IPS-NIHi7 (cell line): ENCODE measurements around the gene NR1I2.

Experiments
- DNase-seq: peaks from one replicate; pipeline ENCODE4 v3.0.0; 2012; ENCODE audit warnings: mixed read lengths; ENCODE audit errors: extremely low spot score

Gene NR1I2

DNA sequence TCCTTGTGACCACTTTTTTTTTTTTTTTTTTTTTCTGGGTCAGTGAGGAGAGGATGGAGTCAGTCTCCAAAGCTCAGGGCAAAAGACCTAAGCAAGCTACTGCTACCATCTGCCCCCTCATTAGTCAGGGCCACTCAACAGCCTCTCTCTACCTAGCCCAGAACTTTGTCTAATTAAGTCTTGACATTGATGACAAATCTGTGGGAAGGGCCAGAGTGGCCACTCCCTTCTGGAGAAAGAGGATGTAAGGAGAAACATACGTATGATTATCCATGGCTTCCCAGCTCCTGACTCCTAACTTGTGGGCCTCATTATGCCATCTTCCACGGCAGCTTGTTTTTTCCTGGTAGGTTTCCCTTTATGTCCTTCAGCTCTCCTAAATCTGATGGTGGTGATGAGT lies 37.9 kb downstream of the NR1I2 start:
- no peak for DNase-seq

DNA sequence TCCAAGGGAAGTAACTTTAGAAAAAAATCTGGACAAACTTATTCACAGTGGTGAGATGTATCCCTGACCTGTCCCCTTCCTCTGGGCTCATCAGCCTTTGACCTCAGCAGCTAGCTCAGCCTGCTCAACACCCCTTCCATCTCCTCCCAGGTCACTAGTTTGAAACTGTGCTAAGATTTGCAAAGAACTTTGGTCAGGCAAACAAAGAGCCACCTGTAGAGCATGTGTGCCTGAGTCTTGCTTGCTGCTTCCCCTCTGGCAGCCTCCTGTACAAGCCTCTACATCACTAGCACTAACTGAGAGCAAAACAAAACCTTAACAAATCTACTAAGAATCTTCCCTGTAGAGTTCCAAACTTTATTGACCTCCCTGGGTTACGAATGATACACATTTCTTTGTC lies 43.9 kb downstream of the NR1I2 start:
- DNase-seq, result no peak

DNA sequence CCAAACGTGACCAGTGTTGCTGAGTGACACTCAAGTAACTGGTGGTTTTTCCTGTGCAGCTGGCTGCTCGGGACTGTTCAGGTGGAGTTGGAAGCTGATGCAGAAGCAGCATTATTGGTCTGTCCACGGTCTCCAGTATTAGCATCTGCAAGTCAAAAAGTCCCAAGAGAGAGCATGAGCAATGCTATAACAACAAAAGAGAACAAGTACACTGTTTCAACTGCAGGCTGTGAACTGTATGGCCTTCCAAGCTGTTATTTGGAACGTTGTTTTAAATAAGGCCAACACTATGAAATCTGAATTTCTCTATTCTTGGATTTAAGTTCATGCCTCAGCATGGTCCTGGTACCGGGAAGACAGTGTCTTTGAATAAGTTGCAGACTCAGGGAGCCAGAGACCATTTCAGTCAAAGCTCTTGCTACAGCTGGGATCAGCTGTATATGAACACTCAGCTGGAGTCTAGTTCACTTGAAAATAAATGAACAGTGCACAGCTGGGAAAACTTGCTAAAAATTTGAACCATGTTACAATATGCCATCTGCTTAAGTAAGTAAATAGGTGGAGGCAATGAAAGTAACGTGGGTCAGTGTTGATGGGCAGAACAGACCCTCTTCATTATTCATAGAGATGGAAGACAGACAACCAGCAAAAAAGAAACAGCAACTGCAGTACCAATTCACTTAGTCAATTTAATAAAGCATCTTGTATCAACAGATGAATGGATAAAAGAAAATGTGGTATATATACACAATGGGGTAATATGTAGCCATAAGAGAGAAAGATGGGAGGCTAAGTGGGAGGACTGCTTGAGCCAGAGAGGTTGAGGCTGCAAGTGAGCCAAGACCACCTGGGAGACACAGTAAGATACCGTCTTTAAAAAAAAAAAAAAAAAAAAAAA lies 45.1 kb downstream of the NR1I2 start:
- no peak for DNase-seq

DNA sequence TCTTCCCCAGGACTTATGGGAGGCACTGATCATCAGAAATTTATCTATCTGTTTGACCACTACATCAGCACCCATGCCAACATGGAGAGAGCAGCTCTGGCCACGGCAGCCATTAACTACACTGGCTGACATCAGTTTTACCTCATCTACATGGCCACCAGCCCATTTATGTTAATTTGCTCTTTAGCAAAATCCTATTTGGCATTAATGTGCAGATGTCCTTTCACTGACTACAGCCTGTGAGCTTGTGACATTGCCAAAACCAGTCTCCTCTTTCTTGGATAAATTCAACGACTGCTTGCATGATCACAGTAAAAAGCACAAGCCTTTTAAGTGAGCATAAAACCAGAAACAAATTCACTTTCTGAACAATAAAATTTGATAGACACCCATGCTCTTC lies 47.5 kb downstream of the NR1I2 start:
- no peak for DNase-seq

DNA sequence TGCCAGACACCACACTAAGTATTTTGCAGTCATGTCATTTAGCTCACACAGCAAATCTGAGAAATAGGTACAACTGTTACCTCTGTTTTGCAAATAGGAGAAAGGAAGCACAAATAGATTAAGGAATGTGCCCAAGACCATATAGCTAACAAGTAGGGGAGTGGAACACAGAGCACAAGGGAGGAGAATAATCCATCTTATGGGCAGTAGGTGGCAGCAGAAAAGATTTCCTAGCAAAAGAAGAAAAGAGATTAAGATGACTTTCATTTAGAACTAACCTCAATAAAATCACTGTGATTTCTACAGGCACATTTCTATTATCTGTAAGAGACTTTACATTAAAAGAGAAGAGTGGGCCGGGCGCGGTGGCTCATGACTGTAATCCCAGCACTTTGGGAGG lies 49.1 kb downstream of the NR1I2 start:
- DNase-seq, result no peak

DNA sequence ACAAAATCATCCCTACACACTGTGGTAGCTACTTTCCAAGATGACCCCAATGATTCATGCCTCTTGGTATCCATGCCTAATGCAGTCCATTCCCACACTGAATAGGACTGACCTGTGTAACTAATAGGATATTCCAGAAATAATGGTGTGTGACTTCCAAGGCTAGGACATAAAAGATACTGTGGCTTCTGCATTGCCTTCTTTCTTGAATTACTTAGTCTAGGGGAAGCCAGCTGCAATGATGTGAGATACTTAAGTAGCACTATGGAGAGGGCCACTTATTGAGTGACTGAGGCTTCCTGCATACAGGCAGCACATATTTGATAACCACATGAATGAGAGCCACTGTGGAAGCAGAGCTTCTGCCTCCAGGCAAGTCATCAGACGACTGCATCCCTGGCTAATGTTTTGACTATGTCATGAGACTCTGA lies 50.1 kb downstream of the NR1I2 start:
- DNase-seq, result no peak

DNA sequence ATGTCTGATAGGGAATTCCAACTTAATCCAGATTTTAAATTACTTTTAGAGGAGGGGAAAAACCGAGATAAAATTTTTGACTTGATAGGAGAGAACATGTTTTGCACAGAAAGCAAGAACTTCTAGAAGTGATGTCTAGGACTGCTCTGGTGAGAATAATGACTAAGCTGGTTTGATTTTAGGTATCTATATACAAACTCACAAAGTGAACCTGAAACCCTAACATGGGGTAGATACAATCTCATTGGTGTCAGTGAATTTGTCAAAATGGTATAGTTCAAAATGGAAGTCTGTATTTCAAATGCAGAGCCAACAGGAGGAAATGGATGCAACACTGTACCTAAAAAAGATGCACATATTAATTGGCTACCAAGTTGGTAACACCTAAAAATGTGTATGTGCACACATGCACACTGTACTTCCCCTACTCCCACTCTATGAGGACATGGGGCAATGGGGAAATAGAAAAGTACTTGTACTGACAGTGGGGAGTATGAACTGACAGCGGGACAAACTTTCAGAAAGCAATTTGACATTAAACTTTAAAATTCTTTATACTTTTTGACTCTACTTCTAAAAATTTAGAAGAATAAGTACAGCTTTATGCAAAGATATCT lies 53.0 kb downstream of the NR1I2 start:
- no peak for DNase-seq

DNA sequence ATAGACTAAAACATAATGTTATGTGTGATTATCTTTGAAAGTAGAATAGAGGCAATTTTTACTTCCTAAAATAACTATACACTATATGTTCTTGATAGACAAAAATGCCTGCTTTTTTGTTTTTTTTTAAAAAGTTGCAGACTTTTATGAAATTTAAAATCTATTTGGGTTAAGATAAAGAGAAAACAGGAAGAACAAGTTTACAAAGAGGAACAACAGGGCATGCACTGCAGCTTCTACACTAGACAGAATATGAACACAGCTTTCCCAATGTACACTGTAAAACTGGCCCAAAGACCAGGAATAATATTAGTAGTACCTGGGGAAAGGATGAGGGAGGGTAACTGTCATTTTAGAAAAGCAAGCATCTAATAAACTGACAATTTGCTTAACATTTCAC lies 53.7 kb downstream of the NR1I2 start:
- no peak for DNase-seq

DNA sequence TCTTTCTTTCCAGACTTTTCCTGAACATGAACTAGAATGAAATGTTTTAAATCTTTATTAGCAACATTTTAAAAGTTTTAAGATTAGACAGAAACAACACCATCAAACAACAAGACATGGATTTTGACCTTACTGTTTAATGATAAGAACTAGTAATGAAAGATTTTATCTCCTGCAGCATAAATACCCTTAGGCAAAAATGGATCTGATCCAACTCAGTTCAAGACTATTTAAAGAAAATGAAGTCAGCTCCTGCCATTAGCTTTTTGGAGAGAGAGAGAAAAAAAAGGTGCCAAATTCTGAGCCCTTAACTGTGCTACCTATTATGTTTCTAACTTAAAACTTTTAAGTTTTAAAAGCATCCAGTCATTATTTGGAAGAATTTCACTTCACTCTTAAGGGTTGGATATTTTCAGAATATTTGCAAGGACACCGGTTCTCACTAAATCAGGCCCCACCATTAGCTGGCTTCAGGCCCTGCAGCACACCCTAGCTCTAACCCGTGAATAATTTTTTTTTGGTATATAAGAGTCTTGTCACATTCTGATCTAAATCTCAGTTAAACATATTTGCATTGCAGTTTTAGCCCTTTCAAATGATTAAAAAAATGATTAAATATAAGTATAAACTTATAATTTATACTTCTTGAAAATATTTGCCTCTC lies 60.0 kb downstream of the NR1I2 start:
- no peak for DNase-seq

DNA sequence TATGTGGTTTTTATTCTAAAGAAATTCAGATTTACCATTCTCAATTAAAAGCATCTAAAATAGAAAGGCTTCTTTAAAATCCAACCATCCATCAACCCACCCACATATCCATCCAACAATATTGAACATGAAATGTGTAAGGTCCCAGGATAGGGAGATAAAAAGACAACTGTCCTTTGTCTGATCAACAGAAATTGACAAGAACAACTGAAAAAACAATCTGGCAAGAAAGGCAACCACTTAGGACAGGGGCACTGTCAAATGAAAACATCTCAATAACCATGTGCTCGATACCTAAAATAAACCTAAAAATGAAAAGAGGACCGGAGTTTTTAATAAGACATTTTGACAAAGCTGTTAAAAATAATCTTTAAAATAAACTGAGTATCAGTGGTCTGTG lies 67.2 kb downstream of the NR1I2 start:
- no peak for DNase-seq

DNA sequence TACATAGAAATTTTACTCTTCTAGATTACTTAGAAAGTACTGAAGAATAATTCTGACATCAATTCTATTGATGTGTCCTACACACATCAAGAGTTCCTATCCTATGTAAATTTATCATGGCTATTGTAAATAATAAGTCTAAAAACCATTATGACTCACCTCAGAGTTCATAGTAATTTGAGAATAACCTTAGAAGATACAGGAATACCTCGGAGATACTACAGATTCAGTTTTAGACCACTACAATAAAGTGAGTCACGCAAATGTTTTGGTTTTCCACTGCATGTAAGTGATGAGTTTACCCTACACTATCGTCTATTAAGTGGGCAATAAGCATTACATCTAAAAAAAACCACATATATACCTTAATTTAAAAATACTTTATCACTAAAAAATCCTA lies 74.8 kb downstream of the NR1I2 start:
- no peak for DNase-seq

DNA sequence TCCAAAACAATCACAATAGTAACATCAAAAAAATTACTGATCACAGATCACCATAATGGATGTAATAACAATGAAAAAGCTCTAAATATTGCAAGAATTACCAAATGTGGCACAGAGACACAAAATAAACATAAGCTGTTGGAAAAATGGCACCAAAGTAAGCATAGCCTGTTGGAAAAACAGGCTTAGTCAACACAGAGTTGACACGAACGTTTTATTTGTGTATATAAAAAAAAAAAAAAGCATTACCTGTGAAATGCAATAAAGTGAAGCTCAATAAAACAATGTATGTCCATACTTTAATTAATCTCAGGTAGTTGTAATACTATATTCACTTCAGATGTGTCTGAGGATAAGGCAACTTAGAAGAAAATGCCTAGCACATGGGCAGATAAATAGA lies 77.1 kb downstream of the NR1I2 start:
- DNase-seq, result no peak

DNA sequence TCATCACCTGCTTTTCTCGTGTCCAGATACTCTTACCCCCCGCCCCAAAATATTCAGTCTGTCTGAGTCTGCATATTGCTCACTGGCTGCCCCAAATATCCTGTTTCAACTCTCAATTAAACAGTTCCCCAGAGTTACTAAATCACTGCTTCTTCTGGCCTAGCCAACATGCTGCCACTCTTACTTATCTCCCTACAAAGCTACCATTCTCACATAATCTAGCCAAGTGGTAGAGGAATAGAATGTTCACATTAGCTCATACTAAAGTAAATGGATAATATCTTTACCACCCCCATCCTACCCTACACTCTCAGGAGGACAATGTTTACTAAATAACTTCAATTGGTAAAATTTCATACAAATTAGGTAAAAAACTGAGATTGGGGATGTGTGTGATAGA lies 77.8 kb downstream of the NR1I2 start:
- no peak for DNase-seq

DNA sequence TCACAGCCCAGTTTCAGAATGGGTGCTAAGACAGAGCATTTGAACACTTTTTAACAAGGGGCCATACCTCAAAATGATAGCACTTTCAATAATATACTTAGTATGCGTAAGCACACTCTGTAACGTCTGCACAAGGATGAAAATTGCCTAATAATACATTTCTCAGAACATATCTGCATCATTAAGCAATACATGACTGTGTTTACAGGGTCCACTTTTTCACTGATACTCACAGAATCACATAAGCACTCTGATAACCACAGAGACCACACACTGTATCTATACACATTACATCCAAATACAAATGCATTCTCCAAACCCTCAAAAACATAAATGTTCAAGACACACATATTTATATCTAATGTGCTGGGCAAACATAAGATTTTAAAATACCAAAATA lies 79.8 kb downstream of the NR1I2 start:
- no peak for DNase-seq

DNA sequence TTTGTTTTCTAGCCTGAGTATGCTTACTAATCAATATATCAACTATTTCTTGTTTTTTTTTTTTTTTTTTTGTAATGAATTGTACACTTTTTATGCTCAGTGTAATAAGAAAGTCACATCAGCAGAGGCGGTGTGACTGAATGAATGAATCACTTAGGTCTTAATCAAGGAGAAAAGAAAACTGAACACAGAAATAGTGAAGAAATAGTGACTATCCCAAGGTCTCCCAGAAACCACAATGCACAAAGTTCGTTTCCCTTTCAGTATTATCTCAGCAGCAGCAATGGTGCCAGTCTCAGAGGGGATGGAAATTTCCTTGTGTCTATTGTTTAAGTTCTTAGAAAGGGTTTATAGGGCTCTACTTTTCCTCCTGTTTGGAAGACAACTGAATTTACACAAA lies 80.7 kb downstream of the NR1I2 start:
- DNase-seq, result no peak

DNA sequence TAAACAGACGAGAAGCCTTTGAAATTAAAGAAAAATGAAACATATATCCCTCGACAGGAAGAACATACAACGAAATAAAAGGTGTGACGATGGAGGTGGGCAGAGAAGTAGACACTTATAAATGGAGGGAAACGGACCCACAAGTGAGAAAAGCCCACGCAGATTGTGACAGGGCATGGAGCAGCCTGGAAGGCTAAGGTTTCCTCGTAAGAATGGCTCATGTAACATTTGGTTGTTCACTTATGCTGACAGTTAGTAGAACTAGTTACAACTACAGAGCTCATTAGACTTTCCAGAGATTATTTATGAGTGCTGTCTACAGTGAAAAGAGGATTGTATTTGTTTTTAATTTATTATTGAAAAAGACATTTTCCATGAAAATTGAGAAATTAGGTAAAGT lies 82.6 kb downstream of the NR1I2 start:
- no peak for DNase-seq
